Measurements from ENCODE around the gene MYPOP.
A peak's percentile ranks its signal among the peaks of the same experiment; 100 is the strongest.

MYPOP gene

DNA sequence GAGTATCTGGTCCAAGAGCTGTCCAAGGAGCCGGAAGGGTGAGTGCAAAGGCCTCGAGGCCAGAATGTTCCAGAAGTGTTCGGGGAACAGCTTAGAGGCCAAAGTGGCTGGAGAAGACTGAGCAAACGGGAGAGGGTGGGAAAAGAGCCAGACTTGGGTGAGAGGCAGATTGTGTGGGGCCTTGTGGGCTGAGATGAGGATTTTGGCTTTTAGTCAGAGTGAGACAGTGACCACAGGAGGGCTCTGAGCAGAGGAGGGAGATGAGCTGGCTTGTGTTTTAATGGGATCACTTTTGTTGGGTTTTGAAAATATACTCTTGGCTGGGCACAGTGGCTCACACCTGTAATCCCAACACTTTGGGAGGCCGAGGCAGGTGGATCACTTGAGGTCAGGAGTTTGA, 6.5 kb upstream of the MYPOP start:
- no peak overlapping the region for H3K27ac ChIP-seq (ENCODE audit: low read length)
- H3K9ac ChIP-seq (ENCODE audit: low read depth, low read length), result no peak overlapping the region
- no peak overlapping the region for H3K4me3 ChIP-seq (ENCODE audit: low read depth in 1 of 2, low read length in 2 of 2)
- no peak for ATAC-seq (ENCODE audit: insufficient read depth, low read depth)
- no peak overlapping the region for H3K4me2 ChIP-seq (ENCODE audit: insufficient read depth, low read length)
- TF ChIP-seq, protein P1, sequence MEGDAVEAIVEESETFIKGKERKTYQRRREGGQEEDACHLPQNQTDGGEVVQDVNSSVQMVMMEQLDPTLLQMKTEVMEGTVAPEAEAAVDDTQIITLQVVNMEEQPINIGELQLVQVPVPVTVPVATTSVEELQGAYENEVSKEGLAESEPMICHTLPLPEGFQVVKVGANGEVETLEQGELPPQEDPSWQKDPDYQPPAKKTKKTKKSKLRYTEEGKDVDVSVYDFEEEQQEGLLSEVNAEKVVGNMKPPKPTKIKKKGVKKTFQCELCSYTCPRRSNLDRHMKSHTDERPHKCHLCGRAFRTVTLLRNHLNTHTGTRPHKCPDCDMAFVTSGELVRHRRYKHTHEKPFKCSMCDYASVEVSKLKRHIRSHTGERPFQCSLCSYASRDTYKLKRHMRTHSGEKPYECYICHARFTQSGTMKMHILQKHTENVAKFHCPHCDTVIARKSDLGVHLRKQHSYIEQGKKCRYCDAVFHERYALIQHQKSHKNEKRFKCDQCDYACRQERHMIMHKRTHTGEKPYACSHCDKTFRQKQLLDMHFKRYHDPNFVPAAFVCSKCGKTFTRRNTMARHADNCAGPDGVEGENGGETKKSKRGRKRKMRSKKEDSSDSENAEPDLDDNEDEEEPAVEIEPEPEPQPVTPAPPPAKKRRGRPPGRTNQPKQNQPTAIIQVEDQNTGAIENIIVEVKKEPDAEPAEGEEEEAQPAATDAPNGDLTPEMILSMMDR (IDR thresholded peaks at IDR 0.05; ENCODE audit: borderline replicate concordance, extremely low read depth, low read length, poor library complexity, severe bottlenecking), result no peak
- no peak for TF ChIP-seq EZH2 (IDR thresholded peaks at IDR 0.05; ENCODE audit: borderline replicate concordance, low read depth, low read length, severe bottlenecking)
- no peaks in the 10 kb centered on the region for H3K27me3 ChIP-seq (ENCODE audit: insufficient read depth, low read length, poor library complexity)
- no peak for DNase-seq
- H3K9me3 ChIP-seq (ENCODE audit: insufficient read depth, low read length, severe bottlenecking), result no peaks in the 10 kb centered on the region
- no peaks in the 10 kb centered on the region for H3K4me1 ChIP-seq (ENCODE audit: insufficient read depth, low read length)
- H2AFZ ChIP-seq (ENCODE audit: low read depth, low read length), result no peak overlapping the region
- no peaks in the 10 kb centered on the region for H3K36me3 ChIP-seq (ENCODE audit: insufficient read depth, low read length)
- H4K20me1 ChIP-seq (ENCODE audit: insufficient read depth, low read length), result no peaks in the 10 kb centered on the region
- no peaks in the 10 kb centered on the region for H3K79me2 ChIP-seq (ENCODE audit: insufficient read depth, low read length)

DNA sequence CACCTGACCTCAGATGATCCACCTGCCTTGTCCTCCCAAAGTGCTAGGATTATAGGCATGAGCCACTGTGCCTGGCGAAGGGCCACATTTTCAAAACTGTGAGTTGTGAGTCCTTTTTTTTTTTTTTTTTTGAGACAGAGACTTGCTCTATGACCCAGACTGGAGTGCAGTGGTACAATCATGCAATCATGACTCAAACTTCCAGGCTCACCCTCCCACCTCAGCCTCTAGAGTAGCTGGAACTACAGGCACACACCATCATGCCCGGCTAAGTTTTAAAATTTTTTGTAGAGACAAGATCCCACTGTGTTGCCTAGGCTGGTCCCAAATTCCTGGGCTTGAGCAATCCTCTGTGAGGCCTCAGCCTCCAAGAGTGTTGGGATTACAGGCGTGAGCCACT, 3.8 kb upstream of the MYPOP start:
- Histone ChIP-seq H3K27ac (ENCODE audit: low read length) (no peak overlapping the region), H3K36me3 (ENCODE audit: insufficient read depth, low read length) (peaks cover under 1% of the 10 kb centered on the region; the same call in 1 of the 2 replicates), H3K4me3 (ENCODE audit: low read depth in 1 of 2, low read length in 2 of 2) (no peak overlapping the region), H3K27me3 (ENCODE audit: insufficient read depth, low read length, poor library complexity) (no peaks in the 10 kb centered on the region), H4K20me1 (ENCODE audit: insufficient read depth, low read length) (no peaks in the 10 kb centered on the region), H3K9me3 (ENCODE audit: insufficient read depth, low read length, severe bottlenecking) (no peaks in the 10 kb centered on the region), H3K4me2 (ENCODE audit: insufficient read depth, low read length) (no peak overlapping the region), H3K4me1 (ENCODE audit: insufficient read depth, low read length) (peaks cover 16% of the 10 kb centered on the region), H3K79me2 (ENCODE audit: insufficient read depth, low read length) (peaks cover 10% of the 10 kb centered on the region), H3K9ac (ENCODE audit: low read depth, low read length) (no peak overlapping the region), H2AFZ (ENCODE audit: low read depth, low read length) (no peak overlapping the region)
- DNase-seq (no peak), ATAC-seq (ENCODE audit: insufficient read depth, low read depth) (no peak)
- no peak for TF ChIP-seq EZH2 (IDR thresholded peaks at IDR 0.05; ENCODE audit: borderline replicate concordance, low read depth, low read length, severe bottlenecking)
- TF ChIP-seq, protein P1 (IDR thresholded peaks at IDR 0.05; ENCODE audit: borderline replicate concordance, extremely low read depth, low read length, poor library complexity, severe bottlenecking), result no peak

DNA sequence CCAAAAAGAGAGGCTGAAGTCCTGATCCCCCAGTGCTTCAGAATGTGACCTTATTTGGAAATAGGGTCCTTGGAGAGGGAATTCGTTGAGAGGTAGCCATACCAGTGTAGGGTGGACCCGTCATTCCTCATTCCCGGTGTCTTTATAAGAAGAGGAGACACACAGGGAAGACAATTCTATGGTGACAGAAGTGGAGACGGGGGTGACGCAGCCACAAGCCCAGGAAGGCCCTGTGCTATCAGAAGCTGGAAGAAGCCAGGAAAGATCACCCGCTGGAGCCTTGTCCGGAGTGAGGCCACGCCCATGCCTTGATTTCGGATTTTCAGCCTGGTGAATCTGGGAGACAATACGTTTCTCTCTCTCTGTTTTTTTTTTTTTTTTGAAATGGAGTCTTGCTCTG, 2.6 kb upstream of the MYPOP start:
- Histone ChIP-seq H3K4me2 (ENCODE audit: insufficient read depth, low read length) (no peak overlapping the region), H3K9ac (ENCODE audit: low read depth, low read length) (no peak overlapping the region), H3K4me3 (ENCODE audit: low read depth in 1 of 2, low read length in 2 of 2) (no peak overlapping the region), H2AFZ (ENCODE audit: low read depth, low read length) (peak overlapping the region; percentile 40; the same call in 1 of the 2 replicates), H3K79me2 (ENCODE audit: insufficient read depth, low read length) (peaks cover 22% of the 10 kb centered on the region), H3K36me3 (ENCODE audit: insufficient read depth, low read length) (peaks cover 12% of the 10 kb centered on the region), H3K4me1 (ENCODE audit: insufficient read depth, low read length) (peaks cover 25% of the 10 kb centered on the region), H4K20me1 (ENCODE audit: insufficient read depth, low read length) (0 out of 2 replicates have a peak, but pooled peaks cover under 1% of the 10 kb centered on the region), H3K27ac (ENCODE audit: low read length) (no peak overlapping the region), H3K9me3 (ENCODE audit: insufficient read depth, low read length, severe bottlenecking) (no peaks in the 10 kb centered on the region), H3K27me3 (ENCODE audit: insufficient read depth, low read length, poor library complexity) (no peaks in the 10 kb centered on the region)
- ATAC-seq (ENCODE audit: insufficient read depth, low read depth) (no peak), DNase-seq (no peak)
- TF ChIP-seq, protein P1 (IDR thresholded peaks at IDR 0.05; ENCODE audit: borderline replicate concordance, extremely low read depth, low read length, poor library complexity, severe bottlenecking), result no peak
- TF ChIP-seq EZH2 (IDR thresholded peaks at IDR 0.05; ENCODE audit: borderline replicate concordance, low read depth, low read length, severe bottlenecking), result no peak

All from DND-41 (cell line).